NCI-H2196 treated with DMSO at 0.1 percent for 48 hours (cell line): Measurements from ENCODE around the gene REG3A.

Experiments used
- DNase-seq: peaks from one replicate; lab custom pipeline; 2025; ENCODE audit not compliant: unreplicated experiment; lab: John Stamatoyannopoulos, UW

Gene REG3A

DNA sequence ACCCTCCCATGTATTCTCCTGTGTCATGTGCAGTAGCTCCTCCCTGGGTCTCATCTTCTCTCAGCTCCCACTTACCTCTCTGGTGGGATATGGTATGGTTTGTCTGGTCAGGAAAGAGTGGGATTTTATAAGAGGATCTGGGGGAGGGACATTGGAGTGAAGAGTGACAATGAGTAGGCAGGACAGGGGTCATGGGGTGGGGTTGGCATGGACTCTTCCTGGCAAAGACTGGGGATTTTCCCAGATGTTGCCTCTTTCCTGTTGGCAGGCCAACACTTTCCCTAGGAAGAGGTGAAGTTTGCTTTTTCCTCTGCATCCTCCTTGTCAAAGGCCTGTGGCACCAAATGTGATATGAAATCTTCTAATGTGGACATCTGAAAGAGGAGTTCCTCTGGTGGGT, at the start of gene REG3A:
Gene REG3A, minus strand, starts transcription at position 101 of the 400 bp plus-strand sequence. CDS start 348 bp downstream, outside the sequence.
- no peak for DNase-seq

DNA sequence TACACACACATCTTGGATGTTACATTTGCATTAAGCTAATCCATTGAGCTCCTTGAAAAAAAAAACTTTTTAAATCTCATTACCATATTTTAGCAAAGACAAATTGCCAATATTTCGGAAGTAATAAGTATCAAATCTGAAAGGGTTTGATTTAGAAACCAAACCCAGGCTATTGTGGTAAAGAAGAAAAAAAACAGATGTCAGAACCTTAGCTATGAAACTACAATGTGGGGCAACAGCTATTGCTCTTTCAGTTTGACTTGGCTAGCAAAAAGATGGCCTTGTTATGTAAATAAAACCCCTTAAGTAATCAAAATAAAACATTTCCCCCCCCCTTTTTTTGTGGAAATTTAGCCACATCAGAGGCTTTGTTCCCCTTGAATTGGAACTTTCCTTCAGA, 41.2 kb upstream of the REG3A start:
- no peak for DNase-seq

GRCh38 chr2:79191816-79192215, 32.3 kb upstream of the REG3A start:
- DNase-seq, result no peak

GRCh38 chr2:79191081-79191480, 31.5 kb upstream of the REG3A start:
- no peak for DNase-seq

- no peak for DNase-seq
Measured at GRCh38 chr2:79189465-79189864, 29.9 kb upstream of the REG3A start.

DNA sequence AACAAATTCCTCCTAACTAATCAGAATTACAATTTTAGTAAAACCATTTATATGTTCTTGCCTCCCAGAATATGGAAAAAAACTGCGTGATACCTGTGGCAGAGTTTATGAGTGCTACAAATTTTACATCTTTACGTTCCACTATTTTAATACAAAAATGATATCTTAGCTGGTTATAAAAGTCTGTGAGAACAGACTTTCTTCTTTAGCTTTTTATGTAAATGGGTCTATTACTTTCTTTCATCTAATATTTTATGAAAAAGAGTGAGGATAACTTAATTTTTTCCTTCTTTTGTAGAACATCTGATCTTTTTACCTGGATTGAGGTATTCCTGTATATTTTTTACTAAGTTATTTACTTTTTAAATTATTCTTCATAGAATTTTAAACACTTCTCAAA, 22.1 kb upstream of the REG3A start:
- DNase-seq, result no peak

DNA sequence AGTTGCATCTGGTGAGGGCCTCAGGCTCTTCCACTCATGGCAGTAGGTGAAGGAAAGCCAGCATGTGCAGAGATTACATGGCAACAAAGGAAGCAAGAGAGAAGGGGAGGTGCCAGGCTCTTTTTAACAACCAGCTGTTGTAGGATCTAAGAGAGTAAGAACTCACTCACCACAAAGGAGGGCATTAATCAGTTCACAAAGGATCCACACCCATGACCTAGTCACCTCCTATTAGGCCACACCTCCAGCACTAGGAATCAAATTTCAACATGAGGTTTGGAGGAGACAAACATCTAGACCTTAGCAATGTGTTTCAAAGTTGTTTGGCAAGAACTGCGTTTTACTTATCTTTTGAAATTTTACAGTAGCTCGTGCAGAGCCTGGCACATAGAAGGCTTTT, 20.5 kb upstream of the REG3A start:
- no peak for DNase-seq

- no peak for DNase-seq
Measured at GRCh38 chr2:79179036-79179435, 19.5 kb upstream of the REG3A start.

DNA sequence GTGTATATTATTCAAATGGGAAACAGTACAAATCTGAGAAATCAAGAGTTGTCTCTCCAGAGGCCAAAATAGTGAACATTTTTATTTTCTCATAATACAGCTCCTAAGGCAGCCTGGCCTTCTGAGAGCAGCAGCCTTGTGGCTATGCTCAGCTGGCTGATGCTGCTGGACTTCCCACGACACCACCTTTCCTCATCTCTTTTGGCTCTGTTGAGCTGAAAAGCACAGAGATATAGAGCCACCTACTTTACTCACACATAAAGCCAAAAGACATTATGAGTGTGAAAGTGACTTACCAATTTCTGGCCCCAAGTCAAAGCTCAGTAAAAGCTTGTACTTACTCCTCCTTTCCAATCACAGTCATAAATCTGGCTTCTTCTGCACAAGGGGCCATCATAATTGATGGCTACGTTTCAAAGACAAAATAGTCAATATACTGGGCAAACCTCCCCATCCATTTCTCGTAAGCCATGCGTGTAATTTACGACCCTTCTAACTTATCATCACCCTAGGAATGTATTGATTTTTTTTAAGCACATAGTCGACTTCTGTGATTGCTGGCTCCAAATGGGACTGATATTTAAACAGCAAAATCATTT, 18.6 kb upstream of the REG3A start:
- no peak for DNase-seq

DNA sequence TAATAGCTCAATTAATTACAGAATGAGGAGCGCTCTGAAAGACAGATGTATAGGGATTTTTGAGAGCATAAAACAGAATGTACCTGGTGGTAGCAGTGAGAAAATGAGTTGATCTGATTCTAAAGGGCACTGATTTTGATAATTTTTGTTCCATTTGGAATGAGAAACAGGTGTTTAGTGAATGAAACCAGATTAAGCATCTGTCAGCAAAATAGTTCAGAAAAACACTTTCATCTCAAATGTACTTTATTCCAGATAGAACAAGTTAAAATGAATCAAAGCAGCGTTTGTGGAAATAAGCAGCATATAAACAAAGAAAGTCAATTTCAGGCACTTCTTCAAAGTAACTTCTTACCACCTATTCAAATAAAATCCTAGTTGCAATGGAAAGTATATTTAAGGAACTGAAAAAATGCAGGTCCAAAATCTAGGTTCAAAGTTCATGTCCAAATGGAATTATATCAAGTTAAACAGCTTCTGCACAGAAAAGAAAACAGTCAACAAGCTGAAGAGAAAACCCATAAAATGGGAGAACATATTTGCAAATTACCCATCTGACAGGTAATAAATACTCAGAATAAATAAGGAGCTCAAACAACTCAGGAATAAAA, 11.9 kb upstream of the REG3A start:
- no peak for DNase-seq

DNA sequence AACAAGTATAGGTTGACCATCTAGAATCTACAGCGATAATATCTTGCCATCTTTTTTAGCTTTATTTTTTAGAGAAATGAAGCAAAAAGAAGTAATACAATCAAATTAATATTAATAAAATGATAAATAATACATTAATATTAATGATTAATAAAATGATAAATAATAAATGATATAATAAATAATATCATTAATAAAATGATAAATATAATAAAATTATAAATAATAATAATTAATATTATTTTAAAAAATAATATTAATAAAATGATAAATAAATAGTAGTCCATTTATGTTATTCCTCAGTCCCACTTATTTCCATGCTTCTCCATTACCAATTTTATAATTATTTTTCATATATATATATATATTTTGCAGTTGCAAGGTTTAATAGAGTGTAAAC, 3.2 kb upstream of the REG3A start:
- no peak for DNase-seq

GRCh38 chr2:79162132-79162531, 2.6 kb upstream of the REG3A start:
- DNase-seq, result no peak

GRCh38 chr2:79159030-79159429, 523 bp downstream of the REG3A start:
- no peak for DNase-seq

DNA sequence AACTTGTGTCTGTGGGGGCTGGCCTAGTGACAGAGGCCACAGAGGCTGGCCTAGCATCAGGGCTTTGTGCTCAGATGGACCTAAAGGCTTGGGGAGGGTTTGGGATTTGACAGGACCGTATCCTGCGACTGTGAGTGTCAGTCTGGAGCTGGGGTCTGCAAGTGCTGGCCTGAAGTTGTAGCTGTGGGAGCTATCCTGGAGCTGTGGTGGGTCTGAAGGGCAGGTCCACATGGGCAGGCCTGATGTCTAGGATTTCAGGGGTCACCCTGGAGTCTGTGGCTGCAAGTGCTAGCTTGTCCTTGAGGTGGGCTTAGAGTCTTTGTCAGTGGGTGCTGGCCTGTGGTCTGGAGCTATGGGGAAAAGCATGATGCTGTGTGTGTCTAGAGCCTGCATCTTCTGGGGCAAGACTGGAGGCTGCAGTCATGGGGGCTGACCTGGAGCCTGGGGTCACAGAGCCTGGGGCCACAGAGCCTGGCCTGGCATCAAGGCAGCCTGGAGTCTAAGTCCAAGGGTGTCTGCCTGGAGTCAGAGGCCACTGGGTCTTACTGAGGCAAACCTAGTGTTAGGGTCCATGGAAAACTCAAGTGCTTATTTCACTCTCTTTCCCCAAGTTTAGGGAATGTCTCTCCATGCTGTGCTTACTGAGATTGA, 3.6 kb downstream of the REG3A start:
- DNase-seq, result no peak

DNA sequence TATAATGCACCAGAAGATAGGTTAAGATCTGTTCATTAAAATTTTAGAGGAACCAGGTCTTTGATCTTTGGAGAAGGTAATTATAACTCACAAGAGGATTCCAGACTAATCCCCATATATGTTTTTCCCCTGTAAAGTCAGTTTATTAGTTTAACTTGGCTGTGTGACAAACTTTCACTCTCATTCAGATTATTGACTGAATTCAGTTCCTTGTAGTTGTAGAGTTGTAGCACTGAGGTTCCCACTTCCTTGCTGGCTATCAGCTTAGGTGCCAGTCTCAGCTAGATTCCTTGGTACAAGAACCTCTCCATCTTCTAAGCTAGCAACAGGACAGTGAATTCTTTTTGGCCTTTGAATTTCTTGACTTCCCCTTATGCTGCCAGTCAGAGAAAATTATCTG, 20.1 kb downstream of the REG3A start:
- DNase-seq, result no peak

DNA sequence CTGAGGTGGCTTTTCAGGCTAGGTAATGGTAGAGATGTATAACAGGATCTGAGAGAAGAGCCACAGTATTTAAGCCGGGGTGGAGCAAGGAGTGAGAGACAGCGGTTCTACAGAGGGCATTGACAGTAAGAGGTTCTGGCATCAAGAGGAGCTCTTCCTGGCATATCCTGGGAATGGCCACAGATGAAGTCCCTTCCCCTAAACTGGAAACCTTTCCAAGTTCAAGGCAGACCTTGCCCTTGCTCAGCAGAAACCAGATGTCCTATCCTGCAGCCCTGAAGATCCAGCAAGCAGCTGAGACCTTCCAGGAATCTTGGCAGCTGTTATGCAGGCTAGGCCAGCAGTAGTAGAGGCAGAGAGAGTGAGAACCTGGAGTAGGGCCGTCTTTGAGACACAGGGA, 21.2 kb downstream of the REG3A start:
- DNase-seq, result no peak

DNA sequence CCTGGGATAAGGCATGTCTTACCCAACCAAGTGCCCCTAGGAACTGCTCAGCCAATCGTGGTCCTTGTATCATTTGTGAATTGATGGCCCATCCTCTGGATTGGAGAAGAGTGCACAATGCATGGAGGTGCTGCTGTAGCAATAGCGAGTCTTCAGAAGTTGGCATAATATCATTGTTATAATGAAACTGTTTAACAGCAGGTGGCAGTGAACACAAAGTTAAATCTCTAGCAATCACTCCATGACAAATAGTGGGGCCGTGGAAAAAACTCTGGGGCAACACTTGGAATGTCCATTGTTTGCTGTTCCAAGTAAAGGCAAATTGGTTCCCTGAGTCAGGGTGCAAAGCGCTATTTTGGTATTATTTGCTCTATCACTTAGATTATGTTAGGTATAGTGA, 27.9 kb downstream of the REG3A start:
- DNase-seq, result no peak

GRCh38 chr2:79129804-79130203, 29.7 kb downstream of the REG3A start:
- no peak for DNase-seq

- no peak for DNase-seq
Measured at GRCh38 chr2:79129260-79129659, 30.3 kb downstream of the REG3A start.

DNA sequence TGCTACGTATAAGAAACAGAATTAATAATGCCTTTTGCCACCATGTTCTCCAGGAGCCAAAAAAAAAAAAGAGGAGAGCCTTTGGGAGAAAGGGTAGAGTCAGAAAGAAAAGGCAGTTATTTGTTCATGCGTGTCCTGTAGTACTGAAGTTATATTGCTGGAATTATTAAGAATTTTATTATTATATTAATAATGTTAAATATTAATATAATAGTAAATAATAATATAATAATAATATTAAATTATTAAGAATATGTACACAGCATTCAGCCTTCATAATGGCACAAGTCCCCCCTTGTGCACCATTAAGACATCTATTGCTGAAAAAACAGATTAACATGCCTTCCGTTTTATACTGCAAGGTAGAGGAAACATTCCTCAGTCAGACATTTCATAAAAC, 31.1 kb downstream of the REG3A start:
- DNase-seq, result no peak

- no peak for DNase-seq
Measured at GRCh38 chr2:79125721-79125985, 33.9 kb downstream of the REG3A start.

- DNase-seq, result no peak
Measured at GRCh38 chr2:79124907-79125720, 34.4 kb downstream of the REG3A start.
